Astrocyte of the cerebellum (primary cell): ENCODE measurements around the gene ABCB1.

Source experiments
- DNase-seq: peaks from one replicate; pipeline ENCODE4 v3.0.0-alpha.2; 2011; ENCODE audit warnings: low read depth
- H3K4me3 ChIP-seq: 2 replicates; pipeline ENCODE4 v1.5.1; 2011; ENCODE audit warnings: mild to moderate bottlenecking, low read depth, low read length, moderate library complexity
- in situ Hi-C: cut with HindIII; loops from 2 replicates; pipeline ENCODE4 v1.10.0; 2017; ENCODE audit warnings: low sequenced_read_pairs
- TF ChIP-seq, protein P1 (sequence below): IDR thresholded peaks from 2 replicates; pipeline ENCODE4 v1.5.1; 2012; ENCODE audit warnings: low read length, low read depth, moderate library complexity, mild to moderate bottlenecking; ENCODE audit errors: missing control alignments

The ABCB1 gene

DNA sequence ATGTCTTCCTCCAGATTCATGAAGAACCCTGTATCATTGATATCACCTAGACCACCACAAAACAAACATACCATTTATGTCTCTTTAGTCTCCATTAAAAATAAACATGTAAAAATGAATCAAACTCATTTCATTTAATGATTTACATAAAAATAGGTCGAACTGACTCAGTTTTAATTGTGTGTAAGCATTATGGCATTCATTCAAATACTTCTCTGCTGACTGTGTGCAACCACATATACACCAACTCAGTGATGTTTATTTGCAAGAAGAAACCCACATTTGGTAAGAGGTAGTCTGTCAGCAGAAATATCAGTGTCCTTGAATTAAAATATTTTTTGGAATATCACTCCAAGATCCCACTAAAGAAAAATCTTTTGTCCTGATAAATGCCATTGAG, 30.5 kb downstream of the ABCB1 start:
- no peak overlapping the region for H3K4me3 ChIP-seq
- in situ Hi-C loops: no loop called here
- peak; percentile 68 for DNase-seq
- TF ChIP-seq, protein P1, sequence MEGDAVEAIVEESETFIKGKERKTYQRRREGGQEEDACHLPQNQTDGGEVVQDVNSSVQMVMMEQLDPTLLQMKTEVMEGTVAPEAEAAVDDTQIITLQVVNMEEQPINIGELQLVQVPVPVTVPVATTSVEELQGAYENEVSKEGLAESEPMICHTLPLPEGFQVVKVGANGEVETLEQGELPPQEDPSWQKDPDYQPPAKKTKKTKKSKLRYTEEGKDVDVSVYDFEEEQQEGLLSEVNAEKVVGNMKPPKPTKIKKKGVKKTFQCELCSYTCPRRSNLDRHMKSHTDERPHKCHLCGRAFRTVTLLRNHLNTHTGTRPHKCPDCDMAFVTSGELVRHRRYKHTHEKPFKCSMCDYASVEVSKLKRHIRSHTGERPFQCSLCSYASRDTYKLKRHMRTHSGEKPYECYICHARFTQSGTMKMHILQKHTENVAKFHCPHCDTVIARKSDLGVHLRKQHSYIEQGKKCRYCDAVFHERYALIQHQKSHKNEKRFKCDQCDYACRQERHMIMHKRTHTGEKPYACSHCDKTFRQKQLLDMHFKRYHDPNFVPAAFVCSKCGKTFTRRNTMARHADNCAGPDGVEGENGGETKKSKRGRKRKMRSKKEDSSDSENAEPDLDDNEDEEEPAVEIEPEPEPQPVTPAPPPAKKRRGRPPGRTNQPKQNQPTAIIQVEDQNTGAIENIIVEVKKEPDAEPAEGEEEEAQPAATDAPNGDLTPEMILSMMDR: no peak

DNA sequence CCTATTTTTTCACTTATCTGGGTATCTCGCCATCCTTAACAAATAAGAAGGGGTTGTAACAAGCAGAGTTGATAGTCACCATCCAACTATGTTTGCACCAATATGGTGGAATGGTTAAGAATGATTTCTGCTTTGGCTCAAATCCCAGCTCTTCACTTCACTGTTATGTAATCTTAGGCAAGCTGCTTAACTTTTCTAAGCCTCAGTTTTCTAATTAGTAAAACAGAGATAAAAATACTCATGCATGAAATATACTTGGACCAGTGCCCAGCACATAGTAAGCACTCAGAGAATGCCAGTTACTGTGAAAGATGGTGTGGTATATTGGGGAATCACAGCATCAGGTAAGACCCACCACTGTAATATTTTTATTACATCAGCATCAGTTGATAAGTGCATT, 33.6 kb downstream of the ABCB1 start:
- TF ChIP-seq, protein P1: no peak
- in situ Hi-C loops: no loop called here
- H3K4me3 ChIP-seq: no peak overlapping the region
- no peak for DNase-seq

DNA sequence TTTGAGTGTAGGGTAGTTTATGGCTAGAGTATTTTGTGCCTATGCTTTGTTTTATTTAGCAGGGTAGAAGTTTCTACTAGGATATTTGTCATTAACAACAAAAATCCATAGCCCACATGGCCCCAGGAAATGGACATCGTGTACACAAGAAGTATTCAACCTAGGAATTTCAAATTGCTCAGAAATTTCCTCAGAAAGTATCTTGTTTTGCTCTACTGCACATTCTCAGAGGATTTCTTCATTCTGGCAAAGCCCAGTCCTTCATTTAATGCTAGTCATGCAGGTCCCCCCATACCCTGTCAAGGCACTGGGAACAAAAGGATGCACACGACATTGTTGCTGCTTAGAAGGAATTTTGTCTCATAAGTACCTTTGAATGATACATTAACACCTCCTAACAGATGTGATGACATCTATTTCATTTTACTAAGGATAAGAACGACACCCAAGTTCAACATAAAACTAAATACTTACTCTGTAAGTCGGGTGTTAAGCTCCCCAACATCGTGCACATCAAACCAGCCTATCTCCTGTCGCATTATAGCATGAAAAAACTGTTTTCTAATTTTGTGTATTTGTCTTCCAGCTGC, 34.3 kb downstream of the ABCB1 start:
- DNase-seq: no peak
- TF ChIP-seq, protein P1: no peak
- in situ Hi-C loops: no loop called here
- no peak overlapping the region for H3K4me3 ChIP-seq

DNA sequence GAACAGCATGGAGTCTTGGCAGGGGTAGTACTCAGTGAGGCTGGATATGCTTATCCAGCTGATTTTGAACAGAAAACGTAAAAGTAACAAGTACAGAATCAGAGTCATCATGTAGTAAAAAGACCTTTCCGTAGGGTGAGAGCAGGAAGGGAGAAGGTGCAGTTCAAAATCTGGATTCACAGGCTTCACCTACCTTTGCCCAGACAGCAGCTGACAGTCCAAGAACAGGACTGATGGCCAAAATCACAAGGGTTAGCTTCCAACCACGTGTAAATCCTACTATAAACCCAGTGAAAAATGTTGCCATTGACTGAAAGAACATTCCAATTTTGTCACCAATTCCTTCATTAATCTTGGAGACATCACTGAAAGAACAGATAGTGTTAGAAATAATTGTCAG, 34.8 kb downstream of the ABCB1 start:
- TF ChIP-seq, protein P1: no peak
- no peak for DNase-seq
- H3K4me3 ChIP-seq: no peak overlapping the region
- in situ Hi-C loops: no loop called here

DNA sequence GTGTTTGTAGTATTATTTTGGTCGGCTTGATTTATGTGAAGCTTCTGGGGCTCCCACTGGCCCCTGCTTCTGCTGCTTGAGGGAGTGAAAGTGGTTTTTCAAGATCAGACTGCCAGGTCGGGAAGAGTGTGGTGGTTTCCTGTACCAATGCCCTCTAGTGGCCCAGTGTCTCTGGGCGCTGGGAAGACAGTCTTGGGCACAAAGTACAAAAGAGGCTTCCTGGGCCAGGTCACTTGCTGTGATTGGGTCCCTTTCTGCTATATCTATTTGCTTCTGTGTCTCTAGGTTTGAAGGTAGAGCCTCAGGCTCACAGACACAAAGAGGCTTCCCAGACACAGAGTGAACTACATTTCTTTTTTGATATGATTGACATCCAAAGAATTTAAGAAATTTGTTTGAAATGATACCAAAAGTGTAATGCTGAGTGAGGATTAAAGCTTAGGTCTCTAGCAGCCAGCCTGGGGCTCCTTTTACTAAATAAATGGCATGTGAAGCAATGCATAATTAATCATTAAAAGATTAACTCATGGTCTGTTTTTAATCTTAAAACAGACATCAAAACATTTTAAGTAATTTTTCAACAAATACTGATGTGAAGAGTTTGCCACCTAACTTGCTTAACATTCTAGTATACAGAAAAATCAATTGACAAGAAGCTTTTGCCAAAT, 36.3 kb downstream of the ABCB1 start:
- no peak for DNase-seq
- in situ Hi-C loops: no loop called here
- TF ChIP-seq, protein P1: peak; percentile 49
- no peak overlapping the region for H3K4me3 ChIP-seq

DNA sequence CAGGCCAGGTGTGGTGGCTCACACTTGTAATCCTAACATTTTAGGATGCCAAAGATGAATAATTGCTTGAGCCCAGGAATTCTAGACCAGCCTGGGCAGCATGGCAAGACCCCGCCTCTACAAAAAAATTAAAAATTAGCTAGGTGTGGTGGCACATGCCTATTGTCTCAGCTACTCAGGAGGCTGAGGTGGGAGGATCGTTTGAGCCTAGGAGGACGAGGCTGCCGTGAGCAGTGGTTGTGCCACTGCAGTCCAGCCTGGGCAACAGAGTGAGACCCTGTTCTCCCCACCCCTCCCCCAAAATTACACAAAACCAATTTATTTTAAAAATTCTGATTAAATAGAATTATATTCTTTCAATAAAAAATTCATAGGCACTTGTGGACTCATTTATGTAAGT, 39.0 kb downstream of the ABCB1 start:
- no peak overlapping the region for H3K4me3 ChIP-seq
- no peak for DNase-seq
- TF ChIP-seq, protein P1: no peak
- in situ Hi-C loops: no loop called here
